Mammary epithelial cell (primary cell): ENCODE data around the gene PRDM5.

ENCODE experiments used
- EZH2 ChIP-seq: IDR thresholded peaks from 2 replicates; pipeline ENCODE4 v1.6.1; 2012; ENCODE audit warnings: low read length, inconsistent platforms, borderline replicate concordance
- TF ChIP-seq, protein P1 (sequence below), 2 donors: IDR thresholded peaks in 1 of 2; conservative IDR thresholded peaks in 1 of 2; 2 replicates each; pipeline ENCODE4 v1.5.1; 2011 to 2012; ENCODE audit warnings: inconsistent platforms in 2 of 2, low read length in 2 of 2, mild to moderate bottlenecking in 2 of 2, control low read depth in 1 of 2, low read depth in 1 of 2; ENCODE audit not compliant: insufficient read depth in 1 of 2; ENCODE audit errors: extremely low read depth in 1 of 2

DNA sequence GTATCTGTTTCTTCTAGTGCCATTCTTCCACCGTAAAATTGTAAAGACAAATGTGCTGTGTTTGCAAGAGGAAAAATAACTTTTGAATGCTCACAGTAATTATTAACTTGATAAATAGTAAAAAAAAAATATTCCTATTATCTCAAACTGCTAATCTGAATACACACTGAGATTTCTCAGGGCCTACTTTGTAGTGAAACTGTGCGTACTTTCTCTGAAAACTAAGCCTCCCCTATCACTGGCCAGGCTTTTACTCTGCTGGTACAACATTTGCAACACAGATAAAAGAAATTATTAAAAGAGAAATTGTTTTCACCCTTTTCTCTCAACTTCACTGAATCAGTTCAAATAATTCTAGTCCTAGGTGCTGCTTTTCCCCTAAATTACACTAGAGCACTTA is 137.3 kb downstream of the PRDM5 start:
- TF ChIP-seq, protein P1, sequence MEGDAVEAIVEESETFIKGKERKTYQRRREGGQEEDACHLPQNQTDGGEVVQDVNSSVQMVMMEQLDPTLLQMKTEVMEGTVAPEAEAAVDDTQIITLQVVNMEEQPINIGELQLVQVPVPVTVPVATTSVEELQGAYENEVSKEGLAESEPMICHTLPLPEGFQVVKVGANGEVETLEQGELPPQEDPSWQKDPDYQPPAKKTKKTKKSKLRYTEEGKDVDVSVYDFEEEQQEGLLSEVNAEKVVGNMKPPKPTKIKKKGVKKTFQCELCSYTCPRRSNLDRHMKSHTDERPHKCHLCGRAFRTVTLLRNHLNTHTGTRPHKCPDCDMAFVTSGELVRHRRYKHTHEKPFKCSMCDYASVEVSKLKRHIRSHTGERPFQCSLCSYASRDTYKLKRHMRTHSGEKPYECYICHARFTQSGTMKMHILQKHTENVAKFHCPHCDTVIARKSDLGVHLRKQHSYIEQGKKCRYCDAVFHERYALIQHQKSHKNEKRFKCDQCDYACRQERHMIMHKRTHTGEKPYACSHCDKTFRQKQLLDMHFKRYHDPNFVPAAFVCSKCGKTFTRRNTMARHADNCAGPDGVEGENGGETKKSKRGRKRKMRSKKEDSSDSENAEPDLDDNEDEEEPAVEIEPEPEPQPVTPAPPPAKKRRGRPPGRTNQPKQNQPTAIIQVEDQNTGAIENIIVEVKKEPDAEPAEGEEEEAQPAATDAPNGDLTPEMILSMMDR (conservative IDR thresholded peaks at IDR 0.05 in 1 of 2, IDR thresholded peaks at IDR 0.05 in 1 of 2; ENCODE audit: extremely low read depth in 1 of 2, insufficient read depth in 1 of 2, low read depth in 1 of 2, low read length in 2 of 2), result no peak
- TF ChIP-seq EZH2, result no peak
